Measurements from ENCODE around the gene NLGN1.
"Not testable (repeated sequence)": the region's sequence is repeated elsewhere in the genome, so short reads cannot be mapped to it uniquely, and the experiment has no call there.

The NLGN1 gene

DNA sequence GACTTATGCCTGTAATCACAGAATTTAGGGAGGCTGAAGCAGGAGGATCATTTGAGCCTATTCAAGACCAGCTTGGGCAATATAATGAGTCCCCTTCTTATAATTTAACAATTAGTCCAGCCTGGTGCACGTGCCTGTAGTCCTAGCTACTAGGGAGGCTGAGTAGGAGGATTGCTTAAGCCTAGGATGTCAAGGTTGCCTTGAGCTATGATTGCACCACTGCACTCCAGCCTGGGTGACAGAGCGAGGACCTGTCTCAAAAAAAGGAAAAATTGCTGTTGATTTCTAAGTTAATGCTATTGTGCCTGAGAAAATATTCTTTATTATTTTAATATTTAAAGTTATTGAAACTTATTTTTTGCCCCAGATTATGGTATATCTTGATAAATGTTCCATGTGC, 159.0 kb downstream of the NLGN1 start:
- DNase-seq (no peak), ATAC-seq (no peak)

DNA sequence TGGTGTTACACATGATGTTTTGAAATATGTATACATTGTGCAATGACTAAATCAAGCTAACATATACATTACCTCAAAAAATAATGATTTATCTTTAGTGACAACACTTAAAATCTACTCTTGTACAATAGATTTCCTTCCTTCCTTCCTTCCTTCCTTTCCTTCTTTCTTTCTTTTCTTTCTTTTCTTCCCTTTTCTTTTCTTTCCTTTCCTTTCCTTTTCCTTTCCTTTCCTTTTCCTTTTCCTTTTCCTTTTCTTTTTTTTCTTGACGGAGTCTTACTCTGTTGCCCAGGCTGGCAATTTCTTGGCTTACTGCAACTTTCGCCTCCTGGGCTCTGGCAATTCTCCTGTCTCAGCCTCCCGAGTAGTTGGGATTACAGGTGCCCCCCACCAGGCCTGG, 170.5 kb downstream of the NLGN1 start:
- ATAC-seq (no peak), DNase-seq (no peak)

DNA sequence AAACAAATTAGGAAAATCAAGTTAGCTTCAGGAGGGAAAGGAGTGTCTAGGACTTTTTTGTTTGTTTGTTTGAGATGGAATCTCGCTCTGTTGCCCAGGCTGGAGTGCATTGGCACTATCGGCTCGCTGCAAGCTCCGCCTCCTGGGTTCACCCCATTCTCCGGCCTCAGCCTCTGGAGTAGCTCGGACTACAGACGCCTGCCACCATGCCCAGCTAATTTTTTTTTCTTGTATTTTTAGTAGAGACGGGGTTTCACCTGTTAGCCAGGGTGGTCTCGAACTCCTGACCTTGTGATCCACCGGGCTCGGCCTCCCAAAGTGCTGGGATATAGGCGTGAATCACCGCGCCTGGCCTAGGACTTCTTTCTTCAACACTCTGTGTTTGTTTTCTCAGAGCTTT, 171.1 kb downstream of the NLGN1 start:
- no peak for ATAC-seq
- no peak for DNase-seq

DNA sequence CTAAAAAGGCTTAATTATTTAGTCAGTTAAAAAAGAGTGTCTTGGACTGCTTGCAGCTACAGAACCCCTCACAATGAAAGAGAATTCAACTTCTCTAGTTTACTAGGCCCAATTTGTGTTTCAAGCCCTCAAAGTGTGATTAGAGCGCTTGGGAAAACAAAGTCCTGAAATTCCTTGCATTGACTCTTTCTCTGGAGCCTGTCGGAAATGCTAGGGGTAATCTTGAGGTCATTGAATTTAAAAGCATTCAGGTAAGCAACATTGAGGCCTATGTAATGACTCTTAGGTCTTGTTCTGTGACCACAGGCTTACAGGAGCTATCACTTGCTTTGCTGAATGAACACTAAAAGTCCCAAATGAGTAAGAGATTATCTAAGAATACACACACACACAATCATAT, 186.0 kb downstream of the NLGN1 start:
- ATAC-seq (no peak), DNase-seq (no peak)

DNA sequence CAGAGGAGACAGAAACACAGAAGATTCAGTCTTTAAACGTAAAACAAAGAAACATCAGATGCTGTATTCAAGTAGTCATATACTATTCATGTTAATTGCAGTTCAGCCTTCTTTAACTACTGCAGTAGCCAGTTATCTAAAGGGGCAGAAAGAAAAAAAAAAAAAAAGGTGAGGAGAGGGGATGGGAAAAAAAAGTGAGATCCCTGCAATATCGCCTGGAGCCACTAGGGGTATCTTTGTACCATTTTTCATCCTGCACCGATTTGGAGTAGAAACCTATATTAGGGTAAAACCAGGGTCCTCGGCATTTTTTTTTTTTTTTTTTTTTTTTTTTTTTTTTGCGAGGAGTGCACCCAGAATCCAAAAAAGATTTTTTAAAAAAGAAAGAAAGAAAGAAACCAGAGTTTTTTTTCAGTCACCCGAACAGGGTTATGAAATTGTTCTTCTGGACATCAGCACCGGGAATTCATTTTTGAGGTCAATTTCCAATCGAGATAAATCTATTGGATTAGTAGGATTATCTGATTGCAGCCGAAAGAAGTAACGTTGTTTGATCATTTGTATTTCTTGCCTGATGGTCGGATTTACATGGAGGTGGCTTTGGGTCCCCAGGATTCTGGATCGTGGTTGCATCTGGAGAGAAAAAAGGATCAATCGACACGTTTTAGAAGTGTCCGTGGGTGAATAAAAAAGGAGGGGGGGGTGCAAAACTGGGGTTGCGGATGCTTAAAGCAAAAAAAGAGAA, 186.7 kb downstream of the NLGN1 start:
- DNase-seq (no peak), ATAC-seq (no peak)

DNA sequence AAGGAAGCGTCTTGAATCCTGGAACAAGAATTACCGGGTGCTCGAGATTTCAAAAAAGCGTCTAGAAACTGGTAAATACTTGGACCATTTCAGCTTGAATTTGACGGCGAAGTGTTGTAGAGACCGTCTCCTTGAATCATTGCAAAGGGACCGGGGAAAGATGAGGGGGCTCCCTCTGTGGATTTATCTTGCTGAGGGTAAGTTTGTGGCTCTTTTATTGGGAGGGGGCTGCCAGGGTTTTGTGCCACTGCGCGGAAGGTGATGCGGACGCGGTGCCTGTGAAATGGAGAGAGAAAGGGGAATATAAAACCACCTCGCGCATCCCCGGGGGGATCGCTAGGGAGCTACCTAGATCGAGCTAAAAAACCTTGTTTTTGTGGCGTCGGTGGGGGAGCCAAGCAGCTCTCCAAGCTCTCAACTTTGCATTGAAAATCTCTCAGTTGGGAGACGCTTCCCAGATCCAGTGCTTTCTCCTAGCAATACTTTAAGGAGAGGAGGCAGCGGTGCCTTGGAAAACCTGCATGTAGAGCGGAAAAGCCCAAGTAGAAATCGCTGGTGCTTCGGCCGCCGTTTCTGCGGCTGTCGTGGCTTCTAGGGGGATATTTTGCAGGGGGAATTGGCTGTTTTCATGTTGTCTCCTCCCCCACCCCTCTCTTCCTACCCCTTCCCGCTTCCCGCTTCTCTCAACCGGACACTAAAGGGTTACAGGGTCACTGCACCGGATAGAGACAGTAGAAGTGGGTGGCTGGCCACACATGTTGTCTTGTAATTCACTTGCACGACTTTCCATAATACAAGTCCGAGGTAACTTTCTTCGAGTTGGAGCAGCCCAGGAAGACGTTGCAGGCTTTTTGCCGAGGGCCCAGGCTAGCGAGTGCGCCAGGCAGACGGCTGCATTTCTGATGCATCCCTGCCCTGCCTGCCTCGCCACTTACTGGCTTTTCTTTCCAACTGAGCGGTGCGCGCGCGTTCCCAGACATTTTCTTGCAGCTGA, 187.6 kb downstream of the NLGN1 start:
- ATAC-seq (no peak), DNase-seq (no peak)

DNA sequence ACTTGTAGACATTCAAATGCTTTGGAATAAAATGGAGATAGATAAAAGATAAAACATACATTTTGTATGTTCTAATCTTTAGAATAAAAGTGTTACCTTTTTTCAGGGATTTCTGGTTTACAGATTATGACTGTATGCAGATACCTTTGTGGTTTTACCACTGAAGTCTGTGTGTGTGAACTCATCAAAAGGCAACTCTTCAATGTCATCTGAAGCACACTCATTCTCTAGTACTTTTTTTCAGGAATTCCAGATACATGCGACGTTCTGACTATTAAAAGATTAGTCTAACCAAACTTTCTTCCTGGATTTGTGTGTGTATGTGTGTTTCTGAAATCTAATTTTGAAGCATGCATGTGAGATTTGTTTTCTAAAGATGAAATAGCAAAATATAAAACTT, 188.6 kb downstream of the NLGN1 start:
- ATAC-seq (no peak), DNase-seq (no peak)

DNA sequence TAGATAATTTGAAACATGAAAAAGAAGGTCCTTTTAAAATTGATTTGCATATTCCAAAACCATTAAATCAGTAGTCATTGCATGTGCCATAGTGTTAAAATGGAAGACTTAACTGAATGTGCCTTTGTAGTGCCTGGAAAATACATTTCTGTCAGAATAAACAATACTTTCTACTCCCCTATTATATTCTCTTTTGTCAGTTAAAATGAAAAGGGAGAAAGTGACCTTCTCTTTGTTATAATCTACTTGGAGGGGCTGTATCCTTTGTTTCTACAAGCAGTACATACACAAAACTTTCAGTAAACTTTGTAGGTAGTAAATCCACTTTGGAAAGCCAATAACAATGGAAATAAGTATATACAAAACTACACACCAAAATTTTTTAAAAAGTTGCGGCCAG, 189.5 kb downstream of the NLGN1 start:
- ATAC-seq (no peak), DNase-seq (no peak)

DNA sequence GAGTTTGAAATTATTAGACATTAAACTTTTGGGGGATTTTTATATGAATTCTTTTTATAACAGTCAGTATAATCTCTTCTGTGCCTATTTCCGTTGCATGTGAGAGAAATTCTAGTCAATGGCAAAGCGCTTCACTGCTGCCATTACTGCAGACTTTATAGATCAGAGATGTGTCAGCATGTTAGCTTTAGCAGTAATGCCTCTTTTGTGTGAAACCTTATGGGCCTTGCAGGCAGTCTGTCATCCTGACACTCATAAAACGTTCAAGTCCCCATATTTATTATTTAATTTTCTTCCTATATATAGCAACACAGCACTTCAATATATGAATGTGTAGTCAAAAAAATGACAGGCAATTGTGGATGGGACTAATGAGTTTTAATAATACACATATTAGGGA, 191.0 kb downstream of the NLGN1 start:
- DNase-seq (no peak), ATAC-seq (no peak)

DNA sequence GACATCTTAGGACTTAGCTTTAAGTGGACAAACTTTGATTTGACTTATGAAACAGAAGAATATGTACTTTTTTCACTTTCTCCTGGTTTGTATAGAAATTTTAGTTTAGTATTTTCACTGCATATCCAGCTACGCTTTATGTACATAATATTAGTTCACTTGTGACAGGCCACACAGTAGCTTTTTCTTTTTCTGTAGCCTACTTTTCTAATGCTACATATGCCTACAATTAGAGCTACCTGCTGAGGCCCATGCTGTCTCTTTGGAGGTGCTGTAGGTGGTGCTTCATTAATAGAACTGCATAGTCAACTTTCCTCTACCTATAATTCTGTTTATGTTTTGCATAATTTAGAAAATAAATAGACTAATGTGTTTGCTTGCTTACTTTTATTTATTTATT, 191.6 kb downstream of the NLGN1 start:
- no peak for DNase-seq
- ATAC-seq: no peak

DNA sequence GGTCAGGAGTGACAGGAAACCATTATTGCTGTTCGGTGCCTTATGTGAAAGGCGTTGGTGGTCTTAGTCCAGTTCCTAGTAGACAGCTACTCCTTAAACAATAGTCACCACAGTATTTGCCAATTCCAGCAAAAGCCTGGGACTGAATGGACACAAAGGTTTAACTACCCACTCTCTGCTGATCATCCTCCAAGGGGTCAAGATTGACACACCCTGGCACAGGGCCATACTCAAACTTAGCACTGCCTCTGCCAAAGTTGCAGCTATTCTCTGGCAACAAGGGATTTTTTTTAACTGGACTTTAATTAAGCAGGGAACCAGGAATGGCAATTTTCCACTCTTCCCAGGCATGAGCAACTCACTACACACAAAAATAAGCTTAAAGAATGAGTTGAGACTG, 193.9 kb downstream of the NLGN1 start:
- no peak for ATAC-seq
- DNase-seq: no peak

DNA sequence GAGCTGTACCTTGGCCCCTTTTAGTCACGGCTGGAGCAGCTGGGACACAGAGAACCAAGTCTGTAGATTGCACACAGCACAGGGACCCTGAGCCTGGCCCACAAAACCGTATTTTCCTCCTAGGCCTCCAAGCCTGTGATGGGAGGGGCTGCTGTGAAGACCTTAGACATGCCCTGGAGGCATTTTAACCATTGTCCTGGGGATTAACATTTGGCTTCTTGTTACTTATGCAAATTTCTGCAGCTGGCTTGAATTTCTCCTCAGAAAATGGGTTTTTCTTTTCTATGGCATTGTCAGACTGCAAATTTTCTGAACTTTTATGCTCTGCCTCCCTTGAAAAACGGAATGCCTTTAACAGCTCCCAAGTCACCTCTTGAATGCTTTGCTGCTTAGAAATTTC, 197.3 kb downstream of the NLGN1 start:
- not testable (repeated sequence) for ATAC-seq, DNase-seq

DNA sequence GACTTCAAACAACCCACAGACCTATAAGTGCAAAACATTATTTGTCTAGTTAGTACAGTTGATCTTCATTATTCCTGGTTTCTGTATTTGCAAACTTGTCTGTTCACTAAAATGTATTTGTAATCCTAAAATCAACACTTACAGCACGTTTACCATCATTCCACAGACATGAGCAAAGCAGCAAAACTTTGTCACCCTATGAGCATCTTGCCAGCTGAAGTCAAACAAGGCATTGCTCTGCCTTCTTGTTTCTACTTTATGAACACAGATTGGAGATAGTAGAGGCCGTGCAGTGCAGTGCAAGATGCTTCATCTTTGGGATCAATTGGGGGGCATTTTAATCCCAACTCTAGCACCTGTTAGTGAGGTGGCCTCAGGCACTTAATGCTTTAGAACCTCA, 202.1 kb downstream of the NLGN1 start:
- DNase-seq (no peak), ATAC-seq (no peak)

DNA sequence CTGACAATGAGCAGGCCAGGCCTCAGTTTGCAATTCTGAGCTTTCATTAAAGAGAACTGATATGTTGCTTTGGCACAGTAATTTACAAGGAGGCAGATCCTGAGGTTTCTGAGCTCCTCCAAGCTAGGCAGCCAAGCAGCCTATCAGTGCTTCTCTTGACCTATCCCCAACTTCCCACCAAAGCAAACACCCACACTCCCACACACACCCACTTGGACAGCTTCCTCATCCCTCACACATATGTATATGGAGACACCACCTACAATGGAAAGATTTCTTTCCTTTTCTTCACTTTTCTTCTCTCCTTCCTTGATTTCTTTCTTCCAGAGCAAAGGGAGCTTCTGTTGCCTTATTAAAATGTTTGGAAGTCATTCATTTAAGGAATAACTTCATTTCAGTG, 217.0 kb downstream of the NLGN1 start:
- no peak for ATAC-seq
- DNase-seq: no peak

DNA sequence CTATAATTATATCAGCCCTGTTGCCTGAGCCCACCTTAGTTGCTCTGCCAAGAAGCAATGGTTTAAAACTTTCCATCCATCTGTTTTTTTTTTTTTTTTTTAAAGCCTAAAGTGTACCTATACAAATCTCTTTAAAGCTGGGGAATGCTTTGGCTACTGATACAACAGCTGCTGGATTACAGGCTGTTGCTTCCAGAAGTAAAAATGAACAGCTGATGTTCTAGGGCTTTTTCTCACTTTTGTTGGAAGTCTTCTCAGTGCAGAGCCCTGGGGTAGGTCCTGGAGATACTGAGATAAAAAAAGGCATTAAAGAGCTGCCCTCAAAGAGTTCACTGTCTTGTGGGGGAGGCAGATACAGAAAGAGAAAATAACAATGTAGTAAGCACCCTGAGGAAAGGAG, 218.1 kb downstream of the NLGN1 start:
- DNase-seq: no peak
- no peak for ATAC-seq

DNA sequence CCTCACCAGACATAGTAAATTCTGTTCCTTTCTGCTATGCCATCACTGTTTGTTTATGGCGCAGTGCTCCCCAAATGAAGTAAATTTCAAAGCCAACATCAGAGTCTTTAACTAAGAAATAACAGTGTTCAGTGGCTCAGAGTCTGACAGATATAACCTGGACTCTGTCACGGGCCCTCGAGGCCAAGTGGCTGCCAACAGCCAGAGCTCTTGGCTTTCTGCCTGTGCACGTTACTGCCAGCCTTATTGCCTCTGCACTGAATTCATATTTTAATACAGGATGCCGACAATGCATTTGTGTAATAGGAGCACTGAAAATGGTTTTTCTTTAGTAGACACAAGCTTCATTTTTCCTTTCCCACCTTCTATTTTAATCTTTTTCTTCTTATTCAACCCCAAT, 219.9 kb downstream of the NLGN1 start:
- DNase-seq: no peak
- no peak for ATAC-seq

DNA sequence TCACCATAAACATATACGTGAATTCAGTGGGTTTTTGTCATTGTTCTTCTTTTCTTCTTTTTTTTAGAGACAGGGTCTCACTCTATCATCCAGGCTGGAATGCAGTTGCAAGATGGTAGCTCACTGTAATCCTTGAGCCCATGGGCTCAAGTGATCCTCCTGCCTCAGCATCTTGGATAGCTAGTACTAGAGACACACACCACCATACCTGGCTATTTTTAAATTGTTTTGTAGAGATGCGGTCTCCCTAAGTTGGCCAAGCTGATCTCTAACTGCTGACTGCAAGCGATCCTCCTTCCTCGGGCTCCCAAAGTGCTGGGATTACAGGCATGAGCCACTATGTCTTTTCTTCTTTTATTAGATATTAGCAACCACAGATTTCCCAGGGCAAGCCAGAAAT, 220.6 kb downstream of the NLGN1 start:
- DNase-seq (no peak), ATAC-seq (no peak)

DNA sequence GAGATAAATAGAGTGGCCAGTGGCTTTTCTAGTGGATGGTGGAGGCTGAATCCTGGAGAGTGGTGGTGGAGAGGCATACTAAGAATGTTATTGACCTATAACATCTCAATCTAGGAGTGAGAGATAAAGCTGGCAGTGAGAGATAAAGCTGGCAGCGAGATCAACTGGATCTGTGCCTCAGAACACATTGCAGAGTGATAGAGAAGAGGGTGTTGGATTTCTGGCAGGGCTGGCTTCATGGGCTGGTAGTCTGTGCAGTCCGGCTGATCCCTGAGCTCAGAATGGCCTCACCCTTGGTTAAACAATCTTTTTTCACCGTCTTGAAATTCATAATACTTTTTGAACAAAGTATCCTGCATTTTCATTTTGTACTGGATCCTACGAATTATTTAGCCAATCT, 221.2 kb downstream of the NLGN1 start:
- DNase-seq: no peak
- ATAC-seq: no peak

DNA sequence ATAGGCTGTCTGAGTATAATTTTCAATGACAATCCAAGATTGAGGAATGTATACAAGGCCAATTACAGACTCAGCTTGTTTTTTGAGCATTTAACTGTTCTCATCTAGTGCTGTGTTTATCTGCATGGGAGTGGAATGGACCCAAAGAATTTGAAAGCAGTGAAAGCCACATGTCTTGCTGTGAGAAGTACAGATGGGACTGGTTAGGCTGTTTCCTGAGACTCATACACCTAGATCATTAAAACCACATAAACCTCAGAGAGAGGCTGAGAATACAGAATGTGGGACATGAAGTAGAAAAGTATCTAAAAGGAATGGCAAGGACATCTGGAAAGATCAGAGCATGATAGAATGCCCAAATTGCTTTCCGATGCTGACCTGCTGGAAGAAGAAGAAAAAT, 224.6 kb downstream of the NLGN1 start:
- DNase-seq: no peak
- ATAC-seq: no peak

DNA sequence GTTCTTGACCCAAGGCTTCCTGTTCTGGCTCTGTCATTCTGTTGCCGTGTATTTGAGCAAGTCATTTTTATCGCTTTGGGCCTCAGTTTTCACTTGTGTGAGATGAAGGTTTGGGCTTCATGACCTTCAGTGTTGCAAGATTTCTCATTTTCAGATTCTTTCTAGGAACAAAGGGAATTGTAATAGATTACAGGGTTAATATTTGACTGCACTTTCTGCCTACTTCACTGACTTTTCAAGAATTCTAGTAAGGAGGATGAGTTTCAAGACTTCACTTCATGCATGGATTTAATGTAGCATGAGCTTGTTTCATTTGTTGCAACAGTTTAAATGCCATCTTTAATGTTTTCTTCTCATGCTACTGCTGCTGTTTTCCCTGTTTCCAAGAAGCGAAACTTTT, 226.5 kb downstream of the NLGN1 start:
- no peak for ATAC-seq
- DNase-seq: no peak

DNA sequence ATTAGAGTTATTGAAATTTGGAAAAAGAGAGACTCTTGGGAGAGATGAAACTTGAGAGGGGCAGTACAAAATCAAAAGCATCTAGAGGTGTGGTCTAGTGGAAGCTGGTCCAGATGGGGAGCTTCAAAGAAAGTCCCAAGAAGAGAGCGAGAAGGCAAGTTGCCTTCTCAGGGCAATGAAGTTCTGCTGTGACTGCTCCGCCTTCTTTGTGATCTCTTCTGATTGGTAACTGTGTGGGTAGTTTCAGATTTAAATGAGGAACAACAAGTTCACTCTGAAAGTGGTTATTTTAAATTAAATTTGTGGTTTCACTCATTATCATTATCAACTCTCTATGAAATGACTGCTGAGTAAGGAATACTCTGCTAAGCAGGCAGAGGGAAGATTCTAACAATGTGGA, 233.3 kb downstream of the NLGN1 start:
- no peak for DNase-seq
- no peak for ATAC-seq

DNA sequence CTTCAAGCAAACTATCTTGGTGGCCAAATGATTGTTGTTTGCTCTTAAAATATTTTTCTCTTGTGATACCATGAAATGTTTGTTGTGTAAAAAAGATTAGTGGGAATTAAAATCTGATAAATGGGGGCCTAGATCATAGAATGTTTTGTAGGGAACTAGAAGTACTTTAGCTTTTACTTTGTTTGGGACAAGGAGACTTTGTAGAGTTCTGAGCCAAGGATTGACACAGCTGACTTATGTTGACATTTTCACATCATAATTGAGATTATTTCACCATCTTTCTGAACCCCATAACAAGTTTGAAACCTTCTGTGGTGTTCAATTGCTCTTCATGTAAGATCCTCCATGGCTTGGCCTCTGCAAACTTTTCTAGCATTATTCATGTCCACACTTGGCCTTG, 235.4 kb downstream of the NLGN1 start:
- ATAC-seq: no peak
- DNase-seq: no peak

DNA sequence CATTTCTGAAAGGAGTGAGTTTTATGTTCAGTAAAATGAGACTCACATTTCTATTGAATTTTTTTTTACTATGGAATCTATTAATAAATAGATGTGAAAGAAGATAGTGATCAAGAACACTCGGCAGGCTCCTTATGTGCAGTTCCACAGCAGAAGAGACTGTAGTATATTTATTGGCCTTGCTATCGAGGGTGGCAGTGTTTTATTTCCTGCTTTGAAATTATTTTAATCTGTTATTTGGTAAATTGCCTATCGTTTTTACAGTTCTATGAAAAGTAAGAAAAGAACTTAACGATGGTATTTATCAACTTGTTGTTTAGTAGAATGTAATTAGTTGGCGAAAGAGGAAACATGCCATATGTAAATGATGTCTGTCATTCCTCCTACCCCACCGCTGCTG, 238.3 kb downstream of the NLGN1 start:
- DNase-seq (no peak), ATAC-seq (no peak)

DNA sequence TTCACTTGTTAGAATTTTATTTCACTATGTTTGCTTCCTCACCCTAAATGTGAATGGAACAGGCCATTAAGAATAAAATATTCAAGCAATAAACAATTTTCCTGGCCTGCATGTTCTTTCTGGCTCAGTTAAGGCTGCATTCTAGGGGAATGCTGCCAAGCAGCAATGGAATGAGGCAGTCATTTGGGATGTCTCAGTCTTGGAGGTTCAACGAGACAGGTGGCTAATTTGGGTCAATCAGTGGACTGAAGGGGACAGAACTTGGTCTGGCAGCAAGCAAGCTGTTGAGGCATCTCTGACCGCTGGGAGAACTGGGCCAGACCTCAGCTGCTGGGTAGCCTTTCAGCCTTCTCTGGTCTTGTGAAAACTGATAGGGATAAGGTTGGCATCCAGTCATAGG, 241.6 kb downstream of the NLGN1 start:
- DNase-seq (no peak), ATAC-seq (no peak)
